H1 (cell line): ENCODE data around the gene ZNF562.

ENCODE experiments used
- POLR2A ChIP-seq, 2 experiments: IDR thresholded peaks; 1 replicate in 1 of 2; 2 replicates in 1 of 2; pipeline ENCODE4 v1.6.1; 2011; ENCODE audit warnings: low read depth in 2 of 2, low read length in 2 of 2, mild to moderate bottlenecking in 2 of 2; ENCODE audit errors: control extremely low read depth in 1 of 2
- SP4 ChIP-seq: IDR thresholded peaks from 2 replicates; pipeline ENCODE4 v1.6.1; 2012; ENCODE audit warnings: low read length, inconsistent platforms

DNA sequence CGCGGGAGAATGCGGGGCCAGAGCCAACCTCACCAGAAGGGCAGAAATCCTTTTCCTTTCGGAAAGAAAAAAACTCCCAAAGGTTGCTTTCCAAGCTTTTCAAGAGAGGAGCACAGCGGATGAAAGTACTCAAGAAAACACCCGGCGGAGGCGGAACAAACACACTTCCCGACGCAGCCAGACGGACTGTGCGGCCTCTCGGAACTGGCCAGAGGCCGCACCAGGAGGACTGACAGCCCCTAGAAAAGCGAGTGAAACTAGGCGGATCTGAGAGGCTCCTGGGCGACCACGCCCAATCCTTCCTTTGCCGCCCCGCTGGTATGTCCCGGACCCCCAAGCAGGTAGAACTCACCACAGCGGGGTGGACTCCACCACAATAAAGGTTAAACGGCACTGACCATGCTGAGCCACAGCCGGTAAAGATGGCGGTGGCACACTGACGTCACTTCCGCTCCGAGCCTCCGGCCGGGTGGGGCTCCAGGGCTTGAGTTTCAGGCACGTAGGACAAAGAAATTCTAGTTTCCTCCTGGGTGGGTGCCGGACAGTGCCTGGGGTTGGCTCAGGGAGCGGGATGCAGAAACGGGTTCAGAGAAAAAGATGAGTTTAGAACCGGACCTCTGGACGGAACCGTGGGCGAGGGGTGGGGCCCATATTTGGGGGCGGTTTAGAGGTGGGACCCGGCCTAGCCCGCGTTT lies at the start of gene ZNF562:
- TF ChIP-seq POLR2A (IDR thresholded peaks at IDR 0.05; ENCODE audit: control extremely low read depth in 1 of 2, low read depth in 2 of 2, low read length in 2 of 2) (no peak), SP4 (no peak)
